Thoracic aorta (tissue), 2 donors: Measurements from ENCODE around the gene CXCL12. TPM values are rescaled to one million over a fixed set of nuclear protein-coding genes. Genes with fewer than 3 reads are reported as not detected.

Source experiments
- ATAC-seq: fragments of 150-250 bp; one replicate; pipeline ENCODE4 v1.8.0; 2017; ENCODE audit warnings: low read depth; ENCODE audit not compliant: insufficient number of reproducible peaks, low FRiP score
- DNase-seq: peaks from one replicate; pipeline ENCODE4 v3.0.0-alpha.2; 2020; ENCODE audit warnings: low spot score
- H3K27ac ChIP-seq, 2 donors: fragments of 200-600 bp; sonication (generic); 1 replicate in 1 of 2; 2 replicates in 1 of 2; pipeline ENCODE4 v1.5.1; 2016; ENCODE audit warnings: mild to moderate bottlenecking in 2 of 2, moderate library complexity in 2 of 2
- H3K27me3 ChIP-seq: fragments of 200-600 bp; sonication (generic); replicated peaks from 2 replicates; pipeline ENCODE4 v1.6.0; 2016; ENCODE audit warnings: mild to moderate bottlenecking; ENCODE audit not compliant: insufficient read depth
- H3K36me3 ChIP-seq: fragments of 200-600 bp; sonication (generic); one replicate; pipeline ENCODE4 v1.5.1; 2016
- H3K4me1 ChIP-seq, 2 donors: fragments of 200-600 bp; sonication (generic); 1 replicate in 1 of 2; 2 replicates in 1 of 2; pipeline versions ENCODE4 v1.5.1 to v1.6.0; 2016; ENCODE audit warnings: low read depth in 2 of 2, mild to moderate bottlenecking in 1 of 2; ENCODE audit not compliant: control insufficient read depth in 1 of 2
- H3K4me3 ChIP-seq: fragments of 200-600 bp; sonication (generic); 2 replicates; pipeline ENCODE4 v1.5.1; 2016; ENCODE audit warnings: mild to moderate bottlenecking
- H3K9me3 ChIP-seq: fragments of 200-600 bp; sonication (generic); 2 replicates; pipeline ENCODE4 v1.5.1; 2016
- total RNA-seq, 2 donors: library from RNA; depleted of rRNA; stranded (reverse); fragments of >200 nt; gene quantifications; one replicate each; pipeline versions ENCODE4 v1.1.0 to v1.2.3, GENCODE V29; 2016
- TF ChIP-seq, protein P1 (sequence below): fragments of 200-600 bp; sonication (generic); IDR thresholded peaks from one replicate; pipeline ENCODE4 v1.5.1; 2019; ENCODE audit warnings: antibody characterized with exemption

Gene CXCL12
- total RNA-seq, 2 donors from 2014 or later, result 149 to 169 TPM

DNA sequence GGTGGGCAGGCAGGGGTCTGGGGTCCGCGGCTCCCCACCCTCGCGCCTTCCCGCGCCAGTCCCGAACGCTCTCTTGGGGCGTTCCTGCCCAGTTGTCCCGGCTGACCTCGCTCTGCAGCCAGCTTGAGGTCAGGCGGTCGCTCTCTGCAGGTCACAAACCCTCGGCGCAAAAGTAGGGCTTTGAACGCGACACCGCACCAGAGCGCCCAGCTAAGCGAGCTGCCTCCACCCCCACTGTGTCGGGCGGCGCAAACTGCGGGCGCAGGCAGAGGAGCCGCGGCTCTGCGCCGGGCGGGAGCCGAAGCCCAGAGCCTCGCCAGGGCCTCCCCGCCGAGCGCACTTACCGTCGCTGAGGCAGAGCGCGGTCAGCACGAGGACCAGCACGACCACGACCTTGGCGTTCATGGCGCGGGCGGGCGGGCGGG lies 284 bp downstream of the CXCL12 start:
- no peaks in the 10 kb centered on the region for H3K9me3 ChIP-seq
- no peak overlapping the region for H3K27ac ChIP-seq
- no peaks in the 10 kb centered on the region for H3K36me3 ChIP-seq
- TF ChIP-seq, protein P1, sequence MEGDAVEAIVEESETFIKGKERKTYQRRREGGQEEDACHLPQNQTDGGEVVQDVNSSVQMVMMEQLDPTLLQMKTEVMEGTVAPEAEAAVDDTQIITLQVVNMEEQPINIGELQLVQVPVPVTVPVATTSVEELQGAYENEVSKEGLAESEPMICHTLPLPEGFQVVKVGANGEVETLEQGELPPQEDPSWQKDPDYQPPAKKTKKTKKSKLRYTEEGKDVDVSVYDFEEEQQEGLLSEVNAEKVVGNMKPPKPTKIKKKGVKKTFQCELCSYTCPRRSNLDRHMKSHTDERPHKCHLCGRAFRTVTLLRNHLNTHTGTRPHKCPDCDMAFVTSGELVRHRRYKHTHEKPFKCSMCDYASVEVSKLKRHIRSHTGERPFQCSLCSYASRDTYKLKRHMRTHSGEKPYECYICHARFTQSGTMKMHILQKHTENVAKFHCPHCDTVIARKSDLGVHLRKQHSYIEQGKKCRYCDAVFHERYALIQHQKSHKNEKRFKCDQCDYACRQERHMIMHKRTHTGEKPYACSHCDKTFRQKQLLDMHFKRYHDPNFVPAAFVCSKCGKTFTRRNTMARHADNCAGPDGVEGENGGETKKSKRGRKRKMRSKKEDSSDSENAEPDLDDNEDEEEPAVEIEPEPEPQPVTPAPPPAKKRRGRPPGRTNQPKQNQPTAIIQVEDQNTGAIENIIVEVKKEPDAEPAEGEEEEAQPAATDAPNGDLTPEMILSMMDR, result no peak
- H3K4me1 ChIP-seq, result peaks cover 0 to 42% of the 10 kb centered on the region in 2 donors
- DNase-seq, result no peak
- H3K27me3 ChIP-seq, result no peaks in the 10 kb centered on the region
- H3K4me3 ChIP-seq, result peak overlapping the region; percentile 79
- ATAC-seq, result no peak

DNA sequence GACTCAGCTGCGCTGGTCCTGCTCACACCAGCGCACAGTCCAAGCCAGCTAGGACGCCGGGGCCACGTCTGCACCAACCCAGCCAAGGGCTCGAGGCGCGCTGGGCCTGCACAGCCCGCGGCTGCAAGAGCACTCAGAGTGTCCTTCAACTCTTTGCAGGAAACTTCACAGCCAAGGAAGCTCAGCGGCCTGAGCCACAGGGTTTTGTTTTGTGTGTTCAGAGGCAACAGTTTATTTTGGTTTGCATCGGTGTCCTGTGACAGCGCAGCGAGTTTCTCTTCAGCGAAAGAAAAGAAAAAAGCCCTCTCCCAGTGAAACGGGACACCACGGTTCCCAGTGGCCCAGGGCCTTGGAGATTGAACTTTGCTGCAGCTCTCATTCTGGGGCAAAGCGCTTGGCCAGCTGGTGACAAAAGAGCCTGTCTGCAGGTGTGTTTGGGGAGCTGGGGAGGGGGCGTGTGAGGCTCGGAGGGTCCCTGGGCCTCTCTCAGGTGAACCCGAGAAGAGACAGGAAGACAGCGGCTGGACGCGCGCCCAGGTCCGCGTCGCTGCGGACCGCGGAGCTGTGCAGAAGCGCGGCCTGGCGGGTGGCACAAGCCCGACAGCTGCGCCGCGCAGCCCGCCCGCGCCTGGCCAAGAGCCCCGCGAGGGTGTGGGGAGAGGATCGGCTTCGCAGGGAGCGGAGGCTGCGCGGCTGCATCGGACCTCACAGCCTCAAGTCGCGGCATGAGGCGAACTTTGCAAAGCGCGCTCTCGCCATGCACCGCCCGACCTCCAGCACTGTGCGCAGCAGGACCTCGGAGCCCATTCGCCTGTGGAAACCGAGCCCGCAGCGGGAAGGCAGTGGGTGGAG lies 922 bp downstream of the CXCL12 start:
- DNase-seq, result no peak
- no peaks in the 10 kb centered on the region for H3K36me3 ChIP-seq
- H3K4me1 ChIP-seq, result peaks cover 0 to 35% of the 10 kb centered on the region in 2 donors
- peak overlapping the region; percentile 79 for H3K4me3 ChIP-seq
- H3K9me3 ChIP-seq, result no peaks in the 10 kb centered on the region
- no peak for ATAC-seq
- H3K27ac ChIP-seq, result peak overlapping the region in 1 of 2 donors; percentile 22
- no peaks in the 10 kb centered on the region for H3K27me3 ChIP-seq
- TF ChIP-seq, protein P1, result no peak

DNA sequence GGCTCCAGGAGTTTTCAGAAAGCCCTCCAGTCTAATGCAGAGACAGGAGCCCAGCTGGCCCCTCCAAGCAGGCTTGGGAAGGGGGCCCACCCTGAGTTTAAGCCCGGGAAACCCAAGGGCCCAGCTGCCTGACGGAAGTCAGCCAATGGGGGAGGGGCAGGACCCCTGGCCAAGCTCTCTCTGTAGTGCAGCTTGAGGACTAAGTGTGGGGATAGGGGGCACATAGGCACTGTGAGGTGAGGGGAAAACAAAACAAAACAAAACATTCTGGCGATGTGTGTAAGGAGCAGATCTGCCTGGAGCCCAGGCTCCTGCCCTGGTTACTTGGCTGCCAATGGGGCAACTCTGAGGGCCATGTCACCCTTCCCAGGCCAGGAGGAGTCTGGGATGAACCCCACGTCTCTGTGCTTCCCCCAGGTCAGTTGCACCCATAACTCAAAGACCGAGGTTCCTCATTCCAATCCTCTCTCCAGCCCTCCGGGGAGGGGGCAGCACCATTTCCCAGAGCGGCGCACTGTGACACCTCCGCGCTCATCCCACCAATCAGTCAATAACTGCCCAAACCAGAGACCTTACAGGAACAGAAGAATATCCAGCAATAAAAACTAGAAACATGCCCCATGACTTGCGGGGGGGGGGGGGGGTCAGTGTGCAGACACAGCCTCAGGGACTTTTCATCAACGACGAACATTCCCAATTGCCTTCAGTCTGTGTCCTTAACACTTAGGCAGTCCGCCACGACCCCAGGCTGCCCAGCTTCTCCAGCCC lies 1.7 kb downstream of the CXCL12 start:
- no peaks in the 10 kb centered on the region for H3K27me3 ChIP-seq
- no peaks in the 10 kb centered on the region for H3K36me3 ChIP-seq
- TF ChIP-seq, protein P1, result no peak
- H3K4me3 ChIP-seq, result peak overlapping the region; percentile 79
- ATAC-seq, result no peak
- H3K4me1 ChIP-seq, result peaks cover 0 to 31% of the 10 kb centered on the region in 2 donors
- H3K27ac ChIP-seq, result peak overlapping the region in 1 of 2 donors; percentile 22
- no peaks in the 10 kb centered on the region for H3K9me3 ChIP-seq
- no peak for DNase-seq

DNA sequence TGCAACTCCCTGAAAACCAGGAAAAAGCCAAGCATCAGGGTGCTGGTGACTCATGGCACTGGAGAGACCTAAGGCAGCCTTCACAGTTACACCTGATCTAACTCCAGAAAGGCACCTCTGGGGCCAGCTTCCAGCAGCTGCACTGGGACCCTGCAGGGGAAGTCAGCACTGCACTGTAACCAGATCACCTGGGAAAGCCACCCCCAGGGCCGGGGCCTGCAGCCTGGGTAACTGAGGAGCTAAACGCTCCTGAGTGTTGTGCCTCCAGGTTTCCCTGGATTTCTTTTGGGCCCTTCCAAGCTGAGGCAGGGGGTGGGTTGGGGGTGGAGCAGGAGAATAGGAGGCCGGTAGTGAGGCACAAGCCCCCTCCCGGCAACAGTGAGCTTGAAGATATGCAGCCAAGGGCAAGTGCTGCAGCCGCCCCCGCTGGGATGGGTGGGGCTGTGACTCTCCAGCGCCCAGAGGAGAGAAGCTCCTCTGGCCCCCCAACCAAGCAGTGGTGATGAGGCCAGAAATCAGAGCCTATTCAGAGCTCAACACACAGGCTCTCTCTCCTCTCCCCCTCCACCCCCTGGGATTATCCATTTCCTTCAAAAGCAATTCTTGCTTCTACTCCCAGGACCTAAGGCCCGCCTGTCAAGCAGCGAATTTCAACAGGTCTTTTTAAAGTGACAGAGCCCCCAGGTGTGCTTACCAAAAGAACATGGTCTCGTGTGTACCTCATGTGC lies 2.6 kb downstream of the CXCL12 start:
- TF ChIP-seq, protein P1, result no peak
- H3K36me3 ChIP-seq, result no peaks in the 10 kb centered on the region
- H3K4me3 ChIP-seq, result peak overlapping the region; percentile 79
- H3K9me3 ChIP-seq, result no peaks in the 10 kb centered on the region
- no peak overlapping the region for H3K27ac ChIP-seq
- ATAC-seq, result no peak
- peaks cover 0 to 31% of the 10 kb centered on the region in 2 donors for H3K4me1 ChIP-seq
- no peak for DNase-seq
- no peaks in the 10 kb centered on the region for H3K27me3 ChIP-seq
